ENCODE results near the gene ANKRD12.
A peak's percentile ranks its signal among the peaks of the same experiment; 100 is the strongest.

Gene ANKRD12

GRCh38 chr18:9296233-9297006 lies 159.8 kb downstream of the ANKRD12 start:
- no peak for FAIRE-seq

GRCh38 chr18:9297007-9297393 lies 160.4 kb downstream of the ANKRD12 start:
- FAIRE-seq: no peak

- FAIRE-seq: no peak
Measured at GRCh38 chr18:9304388-9305070, 167.9 kb downstream of the ANKRD12 start.

GRCh38 chr18:9319333-9319732 lies 182.8 kb downstream of the ANKRD12 start:
- no peak for FAIRE-seq

- FAIRE-seq: no peak
Measured at GRCh38 chr18:9321017-9321452, 184.5 kb downstream of the ANKRD12 start.

- peak; percentile 64 for FAIRE-seq
Measured at GRCh38 chr18:9321736-9322135, 185.2 kb downstream of the ANKRD12 start.

- no peak for FAIRE-seq
Measured at GRCh38 chr18:9322744-9323143, 186.2 kb downstream of the ANKRD12 start.

GRCh38 chr18:9323750-9324445 lies 187.3 kb downstream of the ANKRD12 start:
- no peak for FAIRE-seq

- FAIRE-seq: no peak
Measured at GRCh38 chr18:9325716-9326115, 189.1 kb downstream of the ANKRD12 start.

- FAIRE-seq: no peak
Measured at GRCh38 chr18:9328776-9329175, 192.2 kb downstream of the ANKRD12 start.

- FAIRE-seq: no peak
Measured at GRCh38 chr18:9329471-9329870, 192.9 kb downstream of the ANKRD12 start.

- no peak for FAIRE-seq
Measured at GRCh38 chr18:9330419-9330818, 193.8 kb downstream of the ANKRD12 start.

GRCh38 chr18:9333441-9334328 lies 197.1 kb downstream of the ANKRD12 start:
- FAIRE-seq: no peak

- FAIRE-seq: no peak
Measured at GRCh38 chr18:9334329-9334972, 197.9 kb downstream of the ANKRD12 start, which contains the start of gene TWSG1. Gene TWSG1 (plus strand): TSS chr18:9334773. CDS start chr18:9337230, 2,457 bp downstream.

- no peak for FAIRE-seq
Measured at GRCh38 chr18:9334973-9335696, 198.6 kb downstream of the ANKRD12 start.

All from endometrium (tissue), 2 donors.